Thyroid gland (tissue), 4 donors: ENCODE data around the gene TMEM38A.

Source experiments
- CTCF ChIP-seq, 6 experiments: fragments of 200-600 bp in 3 of 6; fragments of 450-650 bp in 3 of 6; sonication (generic) in 3 of 6; IDR thresholded peaks; one replicate each; pipeline ENCODE4 v1.5.1; 2016 to 2019; ENCODE audit warnings: antibody characterized with exemption in 6 of 6, mild to moderate bottlenecking in 2 of 6, inconsistent platforms in 1 of 6, moderate library complexity in 1 of 6
- POLR2A ChIP-seq, 2 donors: fragments of 450-650 bp; IDR thresholded peaks; one replicate each; pipeline ENCODE4 v1.6.1; 2017; ENCODE audit warnings: antibody characterized with exemption in 2 of 2, mild to moderate bottlenecking in 2 of 2, moderate library complexity in 1 of 2

GRCh38 chr19:16620018-16620417 lies 40.9 kb upstream of the TMEM38A start:
- TF ChIP-seq POLR2A (IDR thresholded peaks at IDR 0.05) (no peak), CTCF (IDR thresholded peaks at IDR 0.05) (no peak)
